HAP-1 (cell line): ENCODE data around the gene TALDO1.

Experiments
- DNase-seq, 2 experiments: peaks; one replicate each; pipeline ENCODE4 v3.0.0-alpha.2; 2016 to 2020; ENCODE audit warnings: low spot score in 2 of 2
- H3K27me3 ChIP-seq: fragments of 250-450 bp; sonication (Bioruptor Pico); 2 replicates; pipeline ENCODE4 v1.5.1; 2020; ENCODE audit warnings: low read depth, mild to moderate bottlenecking, moderate library complexity
- H3K36me3 ChIP-seq: fragments of 250-450 bp; sonication (Bioruptor Pico); replicated peaks from 2 replicates; pipeline ENCODE4 v1.5.1; 2020; ENCODE audit warnings: mild to moderate bottlenecking
- H3K4me1 ChIP-seq: fragments of 250-450 bp; sonication (Bioruptor Pico); 2 replicates; pipeline ENCODE4 v1.5.1; 2020; ENCODE audit warnings: mild to moderate bottlenecking
- H3K4me3 ChIP-seq: fragments of 250-450 bp; sonication (Bioruptor Pico); 2 replicates; pipeline ENCODE4 v1.5.1; 2020; ENCODE audit warnings: mild to moderate bottlenecking, moderate library complexity
- H3K9me3 ChIP-seq: fragments of 250-450 bp; sonication (Bioruptor Pico); 2 replicates; pipeline ENCODE4 v1.5.1; 2020; ENCODE audit warnings: mild to moderate bottlenecking, moderate library complexity
- in situ Hi-C: fragments of 300-500 bp; cut with MboI; formaldehyde crosslinking; loops from 3 replicates; pipeline ENCODE4 v1.14.3; 2020; ENCODE audit warnings: low sequenced_read_pairs, inconsistent platforms, mixed read lengths

TALDO1 gene

GRCh38 chr11:706439-706956 lies 40.8 kb upstream of the TALDO1 start:
- no peak for DNase-seq
- H3K4me3 ChIP-seq = peak overlapping the region; percentile 13; the same call in 1 of the 2 replicates
- peaks cover 4% of the 10 kb centered on the region; the same call in 1 of the 2 replicates for H3K36me3 ChIP-seq
- H3K27me3 ChIP-seq = no peaks in the 10 kb centered on the region
- in situ Hi-C loops = no loop called here
- H3K4me1 ChIP-seq = no peaks in the 10 kb centered on the region
- H3K9me3 ChIP-seq = no peaks in the 10 kb centered on the region

GRCh38 chr11:706957-707816 lies 40.1 kb upstream of the TALDO1 start:
- Histone ChIP-seq H3K4me3 (no peak overlapping the region), H3K36me3 (peaks cover 4% of the 10 kb centered on the region; the same call in 1 of the 2 replicates), H3K9me3 (no peaks in the 10 kb centered on the region), H3K4me1 (no peaks in the 10 kb centered on the region), H3K27me3 (no peaks in the 10 kb centered on the region)
- DNase-seq = peak in 1 of 2 experiments; percentile 43
- in situ Hi-C loops = no loop called here

GRCh38 chr11:707817-708420 lies 39.3 kb upstream of the TALDO1 start:
- Histone ChIP-seq H3K36me3 (peaks cover 3% of the 10 kb centered on the region; the same call in 1 of the 2 replicates), H3K4me1 (no peaks in the 10 kb centered on the region), H3K9me3 (no peaks in the 10 kb centered on the region), H3K27me3 (no peaks in the 10 kb centered on the region), H3K4me3 (no peak overlapping the region)
- DNase-seq = no peak
- in situ Hi-C loops = no loop called here

- no peak for DNase-seq
- no peak overlapping the region for H3K4me3 ChIP-seq
- in situ Hi-C loops = no loop called here
- no peaks in the 10 kb centered on the region; the same call in 1 of the 2 replicates for H3K36me3 ChIP-seq
- H3K27me3 ChIP-seq = no peaks in the 10 kb centered on the region
- H3K4me1 ChIP-seq = no peaks in the 10 kb centered on the region
- H3K9me3 ChIP-seq = no peaks in the 10 kb centered on the region
These were observed 38.8 kb upstream of the TALDO1 start for GRCh38 chr11:708511-708910.

GRCh38 chr11:709109-709997 lies 37.9 kb upstream of the TALDO1 start:
- Histone ChIP-seq H3K4me3 (no peak overlapping the region), H3K4me1 (no peaks in the 10 kb centered on the region), H3K36me3 (no peaks in the 10 kb centered on the region; the same call in 1 of the 2 replicates), H3K27me3 (no peaks in the 10 kb centered on the region), H3K9me3 (no peaks in the 10 kb centered on the region)
- DNase-seq = no peak
- in situ Hi-C loops = no loop called here

GRCh38 chr11:714436-714835 lies 32.8 kb upstream of the TALDO1 start:
- Histone ChIP-seq H3K36me3 (no peaks in the 10 kb centered on the region), H3K9me3 (no peaks in the 10 kb centered on the region; the same call in 1 of the 2 replicates), H3K27me3 (no peaks in the 10 kb centered on the region), H3K4me1 (no peaks in the 10 kb centered on the region), H3K4me3 (no peak overlapping the region)
- no peak for DNase-seq
- in situ Hi-C loops = no loop called here

GRCh38 chr11:719214-720016 lies 27.8 kb upstream of the TALDO1 start:
- H3K4me1 ChIP-seq = peaks cover 7% of the 10 kb centered on the region
- no peak for DNase-seq
- in situ Hi-C loops = no loop called here
- H3K4me3 ChIP-seq = no peak overlapping the region
- no peaks in the 10 kb centered on the region; the same call in 1 of the 2 replicates for H3K9me3 ChIP-seq
- H3K27me3 ChIP-seq = peaks cover 8% of the 10 kb centered on the region
- no peaks in the 10 kb centered on the region for H3K36me3 ChIP-seq

GRCh38 chr11:720017-720641 lies 27.1 kb upstream of the TALDO1 start:
- peak overlapping the region; percentile 33 for H3K4me3 ChIP-seq
- in situ Hi-C loops = no loop called here
- no peaks in the 10 kb centered on the region for H3K36me3 ChIP-seq
- no peak for DNase-seq
- peaks cover 8% of the 10 kb centered on the region for H3K27me3 ChIP-seq
- no peaks in the 10 kb centered on the region; the same call in 1 of the 2 replicates for H3K9me3 ChIP-seq
- peaks cover 7% of the 10 kb centered on the region for H3K4me1 ChIP-seq

GRCh38 chr11:720642-721246 lies 26.5 kb upstream of the TALDO1 start:
- Histone ChIP-seq H3K9me3 (no peaks in the 10 kb centered on the region; the same call in 1 of the 2 replicates), H3K36me3 (no peaks in the 10 kb centered on the region), H3K4me1 (peaks cover 7% of the 10 kb centered on the region), H3K4me3 (peak overlapping the region; percentile 33), H3K27me3 (peaks cover 8% of the 10 kb centered on the region)
- peak; percentile 61 to 87 for DNase-seq
- in situ Hi-C loops = no loop called here

- H3K9me3 ChIP-seq = no peaks in the 10 kb centered on the region; the same call in 1 of the 2 replicates
- in situ Hi-C loops = no loop called here
- no peaks in the 10 kb centered on the region for H3K36me3 ChIP-seq
- no peak for DNase-seq
- H3K27me3 ChIP-seq = peaks cover 8% of the 10 kb centered on the region
- peak overlapping the region; percentile 33 for H3K4me3 ChIP-seq
- H3K4me1 ChIP-seq = peaks cover 7% of the 10 kb centered on the region
These were observed 26.0 kb upstream of the TALDO1 start for GRCh38 chr11:721247-721740.

GRCh38 chr11:721741-722345 lies 25.4 kb upstream of the TALDO1 start:
- in situ Hi-C loops = no loop called here
- Histone ChIP-seq H3K27me3 (peaks cover 8% of the 10 kb centered on the region), H3K4me1 (peaks cover 7% of the 10 kb centered on the region), H3K36me3 (no peaks in the 10 kb centered on the region), H3K4me3 (no peak overlapping the region), H3K9me3 (no peaks in the 10 kb centered on the region)
- DNase-seq = peak in 1 of 2 experiments; percentile 59
